ENCODE measurements around the gene ETS1. TPM values are rescaled to one million over a fixed set of nuclear protein-coding genes. Genes with fewer than 3 reads are reported as not detected.

Gene ETS1
- total and polyA plus RNA-seq, 2 experiments from 2014 or later = 25.6 to 52.6 TPM

- TF ChIP-seq ZNF462 (CRISPR knock-in tag; IDR thresholded peaks at IDR 0.05) (no peak), CTCF (conservative IDR thresholded peaks at IDR 0.05; ENCODE audit: low read depth in 2 of 2) (no peak), JUNB (IDR thresholded peaks at IDR 0.05; ENCODE audit: unreplicated experiment) (no peak), NANOG (IDR thresholded peaks at IDR 0.05; ENCODE audit: borderline replicate concordance) (no peak), EZH2 (IDR thresholded peaks at IDR 0.05; ENCODE audit: low read depth, unreplicated experiment) (no peak), ZNF114 (CRISPR knock-in tag; IDR thresholded peaks at IDR 0.05) (no peak), CREB1 (CRISPR knock-in tag; IDR thresholded peaks at IDR 0.05; ENCODE audit: low read depth) (no peak), REST (IDR thresholded peaks at IDR 0.05; ENCODE audit: unreplicated experiment) (no peak), ZNF331 (CRISPR knock-in tag; IDR thresholded peaks at IDR 0.05; ENCODE audit: low read depth) (no peak), STAT1 (IDR thresholded peaks at IDR 0.05; ENCODE audit: unreplicated experiment) (no peak)
These were observed 162.5 kb downstream of the ETS1 start (continued) for GRCh38 chr11:128424851-128425285.
